Uterus (tissue), 4 donors: ENCODE data around the gene TMSB4Y. TPM values are rescaled to one million over a fixed set of nuclear protein-coding genes. Genes with fewer than 3 reads are reported as not detected.

Experiments used
- DNase-seq, 2 donors: peaks; one replicate each; pipeline ENCODE4 v3.0.0-alpha.2; 2019 to 2020
- H3K27ac ChIP-seq, 2 donors: fragments of 200-600 bp; sonication (generic); 1 replicate in 1 of 2; 2 replicates in 1 of 2; pipeline ENCODE4 v1.5.1; 2016 to 2018
- H3K27me3 ChIP-seq, 2 donors: fragments of 200-600 bp; sonication (generic); one replicate each; pipeline ENCODE4 v1.5.1; 2018 to 2019; ENCODE audit warnings: control low read depth in 1 of 2
- H3K36me3 ChIP-seq, 2 donors: fragments of 200-600 bp; sonication (generic); one replicate each; pipeline ENCODE4 v1.5.1; 2019; ENCODE audit warnings: control low read depth in 1 of 2
- H3K4me1 ChIP-seq, 2 donors: fragments of 200-600 bp; sonication (generic); one replicate each; pipeline ENCODE4 v1.5.1; 2018 to 2019; ENCODE audit warnings: control low read depth in 1 of 2
- H3K4me3 ChIP-seq, 2 donors: fragments of 200-600 bp; sonication (generic); 1 replicate in 1 of 2; 2 replicates in 1 of 2; pipeline ENCODE4 v1.5.1; 2018 to 2019; ENCODE audit warnings: mild to moderate bottlenecking in 1 of 2
- H3K9me3 ChIP-seq, 2 donors: fragments of 200-600 bp; sonication (generic); one replicate each; pipeline ENCODE4 v1.5.1; 2019; ENCODE audit warnings: control low read depth in 1 of 2
- POLR2A ChIP-seq, 2 donors: fragments of 450-650 bp; IDR thresholded peaks; one replicate each; pipeline ENCODE4 v1.6.1; 2016; ENCODE audit warnings: antibody characterized with exemption in 2 of 2, mild to moderate bottlenecking in 1 of 2, moderate library complexity in 1 of 2
- intact Hi-C: fragments of 100-400 bp; cut with DNase I; formaldehyde crosslinking; loops from one replicate; pipeline ENCODE4 v1.15.1; 2023; ENCODE audit warnings: low total_unique reads
- total RNA-seq, 4 donors: library from RNA; depleted of rRNA in 3 of 4; stranded (reverse); fragments of >200 nt in 3 of 4; gene quantifications; one replicate each; pipeline versions ENCODE4 v1.1.0 to v1.2.4, GENCODE V29; 2014 to 2023
- TF ChIP-seq, protein P1 (sequence below), 4 experiments: fragments of 200-600 bp in 2 of 4; fragments of 450-650 bp in 2 of 4; sonication (generic) in 2 of 4; IDR thresholded peaks; one replicate each; pipeline ENCODE4 v1.5.1; 2016 to 2019; ENCODE audit warnings: antibody characterized with exemption in 4 of 4, mild to moderate bottlenecking in 2 of 4, moderate library complexity in 1 of 4
- donor health status: DM: yes; HTN: yes; CAD: no.

The TMSB4Y gene
- total RNA-seq = not detected

DNA sequence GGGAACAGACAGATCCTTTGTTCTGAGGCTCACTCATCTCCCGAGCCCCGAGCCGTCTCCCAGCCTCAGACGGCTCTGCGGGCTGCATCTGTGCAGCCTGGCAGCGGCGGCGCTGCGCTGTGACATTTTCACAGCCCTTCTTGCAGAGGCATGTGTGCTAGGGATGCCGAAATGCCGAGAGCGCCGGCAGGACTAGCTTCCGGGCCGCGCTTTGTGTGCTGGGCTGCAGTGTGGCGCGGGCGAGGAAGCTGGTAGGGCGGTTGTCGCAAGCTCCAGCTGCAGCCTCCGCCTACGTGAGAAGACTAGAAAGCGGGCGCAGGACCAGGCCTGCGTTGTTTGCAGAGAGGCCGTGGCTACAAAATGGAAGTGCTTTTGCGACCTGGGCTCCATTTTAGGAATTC is at the start of gene TMSB4Y:
TSS of gene TMSB4Y (plus strand) at position 332 of the 401 bp plus-strand sequence.
- TF ChIP-seq, protein P1, sequence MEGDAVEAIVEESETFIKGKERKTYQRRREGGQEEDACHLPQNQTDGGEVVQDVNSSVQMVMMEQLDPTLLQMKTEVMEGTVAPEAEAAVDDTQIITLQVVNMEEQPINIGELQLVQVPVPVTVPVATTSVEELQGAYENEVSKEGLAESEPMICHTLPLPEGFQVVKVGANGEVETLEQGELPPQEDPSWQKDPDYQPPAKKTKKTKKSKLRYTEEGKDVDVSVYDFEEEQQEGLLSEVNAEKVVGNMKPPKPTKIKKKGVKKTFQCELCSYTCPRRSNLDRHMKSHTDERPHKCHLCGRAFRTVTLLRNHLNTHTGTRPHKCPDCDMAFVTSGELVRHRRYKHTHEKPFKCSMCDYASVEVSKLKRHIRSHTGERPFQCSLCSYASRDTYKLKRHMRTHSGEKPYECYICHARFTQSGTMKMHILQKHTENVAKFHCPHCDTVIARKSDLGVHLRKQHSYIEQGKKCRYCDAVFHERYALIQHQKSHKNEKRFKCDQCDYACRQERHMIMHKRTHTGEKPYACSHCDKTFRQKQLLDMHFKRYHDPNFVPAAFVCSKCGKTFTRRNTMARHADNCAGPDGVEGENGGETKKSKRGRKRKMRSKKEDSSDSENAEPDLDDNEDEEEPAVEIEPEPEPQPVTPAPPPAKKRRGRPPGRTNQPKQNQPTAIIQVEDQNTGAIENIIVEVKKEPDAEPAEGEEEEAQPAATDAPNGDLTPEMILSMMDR (IDR thresholded peaks at IDR 0.05) = no peak
- TF ChIP-seq POLR2A (IDR thresholded peaks at IDR 0.05) = no peak
- Histone ChIP-seq H3K27me3 (no peaks in the 10 kb centered on the region), H3K27ac (no peak within 1 kb of the TSS), H3K9me3 (no peaks in the 10 kb centered on the region), H3K36me3 (no peaks in the 10 kb centered on the region), H3K4me3 (no peak within 1 kb of the TSS), H3K4me1 (no peaks in the 10 kb centered on the region)
- DNase-seq = no peak
- intact Hi-C loops = no loop called here

- Histone ChIP-seq H3K9me3 (no peaks in the 10 kb centered on the region), H3K4me3 (no peak overlapping the region), H3K36me3 (no peaks in the 10 kb centered on the region), H3K27ac (no peak overlapping the region), H3K4me1 (no peaks in the 10 kb centered on the region), H3K27me3 (no peaks in the 10 kb centered on the region)
- intact Hi-C loops = no loop called here
- TF ChIP-seq, protein P1 (IDR thresholded peaks at IDR 0.05) = no peak
- no peak for TF ChIP-seq POLR2A (IDR thresholded peaks at IDR 0.05)
- no peak for DNase-seq
These were observed 39.5 kb upstream of the TMSB4Y start for GRCh38 chrY:13664162-13664561.

GRCh38 chrY:13671122-13671521 is 32.6 kb upstream of the TMSB4Y start:
- no peaks in the 10 kb centered on the region for H3K9me3 ChIP-seq
- H3K4me3 ChIP-seq = no peak overlapping the region
- H3K36me3 ChIP-seq = no peaks in the 10 kb centered on the region
- no peak overlapping the region for H3K27ac ChIP-seq
- H3K27me3 ChIP-seq = no peaks in the 10 kb centered on the region
- intact Hi-C loops = no loop called here
- no peak for DNase-seq
- TF ChIP-seq, protein P1 (IDR thresholded peaks at IDR 0.05) = no peak
- no peak for TF ChIP-seq POLR2A (IDR thresholded peaks at IDR 0.05)
- no peaks in the 10 kb centered on the region for H3K4me1 ChIP-seq

GRCh38 chrY:13702276-13702675 is 1.4 kb upstream of the TMSB4Y start:
- DNase-seq = no peak
- no peaks in the 10 kb centered on the region for H3K36me3 ChIP-seq
- TF ChIP-seq, protein P1 (IDR thresholded peaks at IDR 0.05) = no peak
- no peaks in the 10 kb centered on the region for H3K27me3 ChIP-seq
- intact Hi-C loops = no loop called here
- no peaks in the 10 kb centered on the region for H3K9me3 ChIP-seq
- no peak overlapping the region for H3K27ac ChIP-seq
- no peak overlapping the region for H3K4me3 ChIP-seq
- H3K4me1 ChIP-seq = no peaks in the 10 kb centered on the region

DNA sequence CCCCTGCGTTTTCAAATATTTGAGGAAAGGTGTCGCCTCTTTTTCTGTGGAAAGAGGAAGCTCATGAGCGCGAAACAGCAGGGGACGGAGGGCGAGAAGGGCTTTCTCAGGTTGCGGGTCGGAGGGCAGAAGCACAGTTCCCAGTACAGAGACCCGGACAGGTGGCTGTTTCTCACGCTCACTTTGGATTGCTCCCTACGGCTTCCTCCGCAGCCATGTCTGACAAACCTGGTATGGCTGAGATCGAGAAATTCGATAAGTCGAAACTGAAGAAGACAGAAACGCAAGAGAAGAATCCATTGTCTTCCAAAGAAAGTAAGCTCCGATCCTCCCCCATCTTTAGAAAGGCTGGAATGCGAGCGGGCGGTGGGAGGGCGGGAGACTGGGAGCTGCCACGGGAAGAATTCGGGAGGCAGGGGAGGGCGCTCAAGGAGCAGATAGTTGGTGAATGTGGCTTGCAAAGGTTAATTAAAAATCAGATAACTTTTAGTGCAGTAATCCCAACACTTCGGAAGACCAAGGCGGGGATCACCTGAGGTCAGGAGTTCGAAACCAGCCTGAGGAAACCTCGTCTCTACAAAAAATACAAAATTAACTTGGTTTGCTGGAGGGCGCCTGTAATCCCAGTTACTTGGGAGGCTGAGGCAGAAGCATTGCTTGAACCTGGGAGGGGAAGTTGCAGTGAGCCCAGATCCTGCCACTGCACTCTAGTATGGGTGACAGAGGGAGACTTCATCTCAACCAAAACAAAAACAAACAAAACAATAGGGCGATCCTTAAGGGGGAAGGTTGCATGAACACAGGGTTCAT is 627 bp downstream of the TMSB4Y start:
- H3K36me3 ChIP-seq = no peaks in the 10 kb centered on the region
- no peaks in the 10 kb centered on the region for H3K27me3 ChIP-seq
- intact Hi-C loops = no loop called here
- no peaks in the 10 kb centered on the region for H3K9me3 ChIP-seq
- TF ChIP-seq, protein P1 (IDR thresholded peaks at IDR 0.05) = no peak
- no peak for TF ChIP-seq POLR2A (IDR thresholded peaks at IDR 0.05)
- no peak overlapping the region for H3K27ac ChIP-seq
- no peaks in the 10 kb centered on the region for H3K4me1 ChIP-seq
- no peak overlapping the region for H3K4me3 ChIP-seq
- no peak for DNase-seq
